Stomach (tissue), 4 donors: Measurements from ENCODE around the gene OSTN.

Experiments
- CTCF ChIP-seq, 7 experiments: fragments of 450-650 bp in 4 of 7; fragments of 200-600 bp in 3 of 7; sonication (generic) in 3 of 7; IDR thresholded peaks; one replicate each; pipeline ENCODE4 v1.5.1; 2016 to 2019; ENCODE audit warnings: antibody characterized with exemption in 7 of 7, control low read depth in 2 of 7, mild to moderate bottlenecking in 1 of 7
- POLR2A ChIP-seq, 4 donors: fragments of 450-650 bp; IDR thresholded peaks; one replicate each; pipeline ENCODE4 v1.6.1; 2016; ENCODE audit warnings: antibody characterized with exemption in 4 of 4, control low read depth in 2 of 4, mild to moderate bottlenecking in 1 of 4, moderate library complexity in 1 of 4

- TF ChIP-seq CTCF (IDR thresholded peaks at IDR 0.05) (no peak), POLR2A (IDR thresholded peaks at IDR 0.05) (no peak)
Observed at GRCh38 chr3:191313296-191313695, 114.3 kb downstream of the OSTN start.
